ENCODE measurements around the gene UCP2.

The UCP2 gene

DNA sequence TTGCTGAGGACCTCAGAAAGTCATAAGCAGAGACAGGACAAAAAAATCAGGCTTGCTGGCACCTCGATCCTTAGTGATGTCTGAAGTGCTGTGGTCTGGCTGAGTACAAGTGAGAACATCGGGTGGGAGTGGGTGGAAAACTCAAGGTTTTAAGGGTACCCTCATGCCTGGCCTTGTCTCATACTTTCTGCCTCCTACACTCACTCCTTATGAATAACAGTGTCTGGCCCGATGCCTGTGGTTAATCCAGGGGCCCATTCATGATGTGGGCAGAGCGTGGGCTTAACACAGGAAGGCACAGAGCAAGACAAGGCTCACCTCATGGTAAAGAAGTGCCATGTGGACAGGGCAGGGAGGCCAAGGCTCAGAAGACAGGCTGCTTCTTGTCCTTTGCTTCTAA is 37.2 kb upstream of the UCP2 start:
- no peak for TF ChIP-seq POLR2A (IDR thresholded peaks at IDR 0.05; ENCODE audit: low read depth, low read length)
- no peak for TF ChIP-seq PAX5 (IDR thresholded peaks at IDR 0.05; ENCODE audit: insufficient read depth, low read length, severe bottlenecking)
- no peak for TF ChIP-seq TAF1 (IDR thresholded peaks at IDR 0.05; ENCODE audit: low read depth, low read length)
- TF ChIP-seq SPI1 (IDR thresholded peaks at IDR 0.05; ENCODE audit: low read depth, low read length), result no peak
- no peak for TF ChIP-seq POLR2AphosphoS5 (IDR thresholded peaks at IDR 0.05; ENCODE audit: low read depth, low read length)
- TF ChIP-seq POU2F2 (IDR thresholded peaks at IDR 0.05; ENCODE audit: low read depth, low read length), result no peak
- FAIRE-seq (no peak), DNase-seq (ENCODE audit: insufficient read length, low spot score) (no peak)

DNA sequence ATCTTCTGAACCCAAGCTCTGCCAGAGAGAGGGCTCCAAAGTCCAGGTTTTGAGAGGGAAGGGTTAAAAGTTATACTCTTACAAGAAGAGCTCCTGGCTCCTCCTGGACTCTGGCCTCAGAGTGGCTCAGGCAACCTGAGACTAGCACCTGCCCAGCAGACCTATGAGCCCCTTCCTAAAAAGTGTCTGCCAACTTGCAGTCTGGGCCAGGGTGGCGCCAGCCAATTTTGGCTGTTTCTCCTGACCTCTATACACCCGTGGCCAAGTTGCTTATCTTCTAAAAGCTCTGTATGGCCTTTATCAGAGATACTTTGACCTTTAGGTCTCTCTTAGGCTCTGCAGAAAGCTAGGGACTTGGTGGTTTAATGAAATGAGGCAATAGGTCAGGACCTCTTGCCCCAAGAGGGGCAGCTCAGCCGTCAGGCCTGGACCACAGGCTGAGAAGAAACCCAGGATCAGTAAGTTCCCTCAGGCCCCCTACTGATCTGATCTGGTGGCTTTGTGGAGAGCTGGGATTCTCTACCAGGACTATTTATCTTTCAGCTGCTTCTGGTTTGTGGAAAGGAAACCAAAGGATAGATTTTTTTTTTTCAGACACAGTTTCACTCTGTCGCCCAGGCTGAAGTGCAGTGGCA is 36.6 kb upstream of the UCP2 start:
- FAIRE-seq, result no peak
- no peak for DNase-seq (ENCODE audit: insufficient read length, low spot score)
- no peak for TF ChIP-seq TAF1 (IDR thresholded peaks at IDR 0.05; ENCODE audit: low read depth, low read length)
- no peak for TF ChIP-seq POU2F2 (IDR thresholded peaks at IDR 0.05; ENCODE audit: low read depth, low read length)
- no peak for TF ChIP-seq PAX5 (IDR thresholded peaks at IDR 0.05; ENCODE audit: insufficient read depth, low read length, severe bottlenecking)
- TF ChIP-seq POLR2AphosphoS5 (IDR thresholded peaks at IDR 0.05; ENCODE audit: low read depth, low read length), result no peak
- no peak for TF ChIP-seq SPI1 (IDR thresholded peaks at IDR 0.05; ENCODE audit: low read depth, low read length)
- TF ChIP-seq POLR2A (IDR thresholded peaks at IDR 0.05; ENCODE audit: low read depth, low read length), result no peak

DNA sequence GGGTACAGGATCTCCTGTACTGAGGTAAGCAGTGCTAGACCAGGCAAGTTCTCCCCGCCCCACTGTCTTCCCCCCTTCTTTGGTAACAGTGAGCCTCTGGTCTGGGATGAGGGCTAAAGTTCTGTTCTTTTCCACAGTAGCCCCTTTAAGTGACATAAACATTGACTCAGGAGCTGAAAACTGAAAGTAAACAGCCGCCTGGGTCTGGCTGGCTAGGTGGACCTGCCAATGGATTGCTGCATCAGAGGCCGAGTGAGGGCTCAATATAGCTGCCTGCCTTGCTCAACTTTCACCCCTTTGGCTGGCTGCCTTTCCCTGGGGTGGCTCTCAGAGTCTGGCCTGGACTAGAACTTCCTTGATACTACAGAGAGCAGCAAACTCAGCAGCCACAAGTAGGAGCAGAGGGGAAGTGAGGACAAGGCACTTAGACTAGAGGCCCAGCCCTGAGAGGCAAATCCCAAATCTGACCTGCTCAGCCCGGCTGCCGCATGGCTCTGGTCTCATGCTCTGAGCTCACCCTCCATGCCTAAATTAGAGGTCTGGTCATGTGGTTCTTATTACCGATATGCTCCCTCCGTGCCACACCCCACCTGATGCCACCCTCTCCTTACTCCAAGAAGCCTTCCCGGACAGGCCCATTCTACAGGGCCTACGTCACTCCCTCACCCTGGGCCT is 35.8 kb upstream of the UCP2 start:
- FAIRE-seq (no peak), DNase-seq (ENCODE audit: insufficient read length, low spot score) (no peak)
- no peak for TF ChIP-seq PAX5 (IDR thresholded peaks at IDR 0.05; ENCODE audit: insufficient read depth, low read length, severe bottlenecking)

DNA sequence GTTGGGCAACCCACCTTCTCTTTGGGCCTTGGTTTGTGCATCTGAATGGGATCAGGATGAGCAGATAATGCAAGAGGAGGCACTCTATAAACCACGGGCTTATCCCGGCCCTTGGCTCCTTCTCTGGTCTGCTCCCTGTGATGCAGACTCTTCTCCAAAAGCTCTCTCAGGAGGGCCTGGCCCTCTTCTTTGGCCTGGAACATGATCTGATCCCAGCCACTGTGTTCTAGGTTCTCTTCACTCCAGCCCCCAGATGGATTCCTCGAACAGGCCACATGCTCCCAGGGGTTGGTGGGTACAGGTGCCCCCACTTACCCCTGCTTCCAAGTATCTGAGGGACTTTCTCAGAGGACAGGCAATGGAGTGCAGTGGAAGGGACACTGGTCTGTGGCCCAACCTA is 35.0 kb upstream of the UCP2 start:
- TF ChIP-seq SPI1 (IDR thresholded peaks at IDR 0.05; ENCODE audit: low read depth, low read length) (no peak), PAX5 (IDR thresholded peaks at IDR 0.05; ENCODE audit: insufficient read depth, low read length, severe bottlenecking) (no peak), TAF1 (IDR thresholded peaks at IDR 0.05; ENCODE audit: low read depth, low read length) (no peak), POLR2A (IDR thresholded peaks at IDR 0.05; ENCODE audit: low read depth, low read length) (no peak), POU2F2 (IDR thresholded peaks at IDR 0.05; ENCODE audit: low read depth, low read length) (no peak), POLR2AphosphoS5 (IDR thresholded peaks at IDR 0.05; ENCODE audit: low read depth, low read length) (no peak)
- no peak for DNase-seq (ENCODE audit: insufficient read length, low spot score)
- FAIRE-seq, result no peak

DNA sequence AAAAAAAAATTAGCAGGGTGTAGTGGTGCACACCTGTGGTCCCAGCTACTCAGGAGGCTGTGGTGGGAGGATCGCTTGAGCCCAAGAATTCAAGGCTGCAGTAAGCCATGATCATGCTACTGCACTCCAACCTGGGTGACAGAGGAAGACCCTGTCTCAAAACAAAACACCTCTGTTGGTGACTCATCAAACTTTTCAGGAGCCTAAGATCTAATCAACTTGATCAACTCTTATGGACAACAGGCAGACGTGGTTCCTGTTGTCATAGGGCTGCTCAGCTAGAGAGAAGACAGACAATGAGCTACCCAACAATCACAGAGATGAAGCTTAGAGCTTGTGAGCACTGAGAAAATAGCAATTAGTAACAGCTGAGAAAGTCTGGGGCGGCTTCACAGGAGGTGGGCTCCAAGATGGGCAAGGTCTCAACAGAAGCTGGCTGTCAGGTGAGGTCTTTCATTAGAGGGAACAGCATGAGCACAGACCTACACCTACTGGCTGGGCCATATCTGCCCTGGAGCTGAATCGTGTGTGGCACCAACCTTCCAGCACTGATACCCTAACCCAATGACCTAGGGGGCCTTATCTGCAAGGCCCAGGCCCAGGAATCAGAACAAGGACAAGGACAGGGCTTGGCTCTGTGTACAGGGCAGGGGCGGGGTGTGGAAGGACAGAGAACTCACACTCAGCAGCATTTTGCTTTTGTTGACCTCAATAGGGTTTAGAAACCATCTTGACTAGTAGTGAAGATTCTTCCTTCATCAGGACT is 33.5 kb upstream of the UCP2 start:
- no peak for FAIRE-seq
- DNase-seq (ENCODE audit: insufficient read length, low spot score), result no peak
- TF ChIP-seq POLR2A (IDR thresholded peaks at IDR 0.05; ENCODE audit: low read depth, low read length) (no peak), SPI1 (IDR thresholded peaks at IDR 0.05; ENCODE audit: low read depth, low read length) (no peak), PAX5 (IDR thresholded peaks at IDR 0.05; ENCODE audit: insufficient read depth, low read length, severe bottlenecking) (no peak), TAF1 (IDR thresholded peaks at IDR 0.05; ENCODE audit: low read depth, low read length) (no peak), POU2F2 (IDR thresholded peaks at IDR 0.05; ENCODE audit: low read depth, low read length) (no peak), POLR2AphosphoS5 (IDR thresholded peaks at IDR 0.05; ENCODE audit: low read depth, low read length) (no peak)

DNA sequence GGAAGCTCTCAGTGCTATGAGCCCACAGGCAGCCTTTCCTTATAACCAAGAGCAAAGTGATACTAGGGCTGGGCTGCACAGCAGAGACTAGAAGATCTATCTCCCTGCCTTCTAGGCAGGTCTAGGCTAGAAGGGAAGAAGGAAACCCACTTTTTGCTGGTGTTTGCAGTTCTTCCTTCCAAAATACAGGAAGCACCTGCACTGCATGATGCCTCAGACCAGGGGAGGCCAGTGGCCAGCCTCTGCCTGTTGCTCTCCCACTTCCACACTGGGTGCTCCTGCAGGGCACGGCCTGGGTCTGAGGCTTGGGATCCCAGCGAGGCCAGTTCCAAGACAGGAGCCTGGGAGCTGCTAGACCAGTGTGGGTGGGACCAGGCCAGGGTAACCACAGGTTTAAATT is 32.2 kb upstream of the UCP2 start:
- no peak for FAIRE-seq
- DNase-seq (ENCODE audit: insufficient read length, low spot score), result no peak
- no peak for TF ChIP-seq SPI1 (IDR thresholded peaks at IDR 0.05; ENCODE audit: low read depth, low read length)
- no peak for TF ChIP-seq TAF1 (IDR thresholded peaks at IDR 0.05; ENCODE audit: low read depth, low read length)
- TF ChIP-seq POU2F2 (IDR thresholded peaks at IDR 0.05; ENCODE audit: low read depth, low read length), result no peak
- no peak for TF ChIP-seq POLR2A (IDR thresholded peaks at IDR 0.05; ENCODE audit: low read depth, low read length)
- TF ChIP-seq PAX5 (IDR thresholded peaks at IDR 0.05; ENCODE audit: insufficient read depth, low read length, severe bottlenecking), result no peak
- no peak for TF ChIP-seq POLR2AphosphoS5 (IDR thresholded peaks at IDR 0.05; ENCODE audit: low read depth, low read length)

DNA sequence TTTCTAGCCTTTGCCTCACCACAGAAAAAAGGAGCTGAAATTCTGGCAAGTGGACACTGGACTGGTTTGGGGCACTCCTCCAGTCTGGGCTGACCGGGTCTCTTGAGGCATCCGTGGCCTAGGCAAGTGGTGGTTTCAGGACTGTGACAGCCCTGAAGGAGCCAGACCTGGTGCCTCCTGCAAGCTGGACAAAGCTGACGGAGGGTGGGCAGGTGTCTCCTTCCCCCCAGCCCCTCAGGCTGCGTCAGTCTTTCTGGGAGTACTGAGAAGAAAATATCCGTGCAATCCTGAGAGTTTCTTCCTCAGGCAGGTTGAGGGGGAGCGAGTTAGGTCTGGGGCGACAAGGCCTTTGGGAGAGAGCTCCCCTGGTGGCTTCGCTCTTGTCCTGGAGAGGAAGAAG is 30.5 kb upstream of the UCP2 start:
- FAIRE-seq (no peak), DNase-seq (ENCODE audit: insufficient read length, low spot score) (no peak)
- no peak for TF ChIP-seq POU2F2 (IDR thresholded peaks at IDR 0.05; ENCODE audit: low read depth, low read length)
- no peak for TF ChIP-seq PAX5 (IDR thresholded peaks at IDR 0.05; ENCODE audit: insufficient read depth, low read length, severe bottlenecking)
- no peak for TF ChIP-seq SPI1 (IDR thresholded peaks at IDR 0.05; ENCODE audit: low read depth, low read length)
- TF ChIP-seq POLR2AphosphoS5 (IDR thresholded peaks at IDR 0.05; ENCODE audit: low read depth, low read length), result no peak
- no peak for TF ChIP-seq TAF1 (IDR thresholded peaks at IDR 0.05; ENCODE audit: low read depth, low read length)
- TF ChIP-seq POLR2A (IDR thresholded peaks at IDR 0.05; ENCODE audit: low read depth, low read length), result no peak

DNA sequence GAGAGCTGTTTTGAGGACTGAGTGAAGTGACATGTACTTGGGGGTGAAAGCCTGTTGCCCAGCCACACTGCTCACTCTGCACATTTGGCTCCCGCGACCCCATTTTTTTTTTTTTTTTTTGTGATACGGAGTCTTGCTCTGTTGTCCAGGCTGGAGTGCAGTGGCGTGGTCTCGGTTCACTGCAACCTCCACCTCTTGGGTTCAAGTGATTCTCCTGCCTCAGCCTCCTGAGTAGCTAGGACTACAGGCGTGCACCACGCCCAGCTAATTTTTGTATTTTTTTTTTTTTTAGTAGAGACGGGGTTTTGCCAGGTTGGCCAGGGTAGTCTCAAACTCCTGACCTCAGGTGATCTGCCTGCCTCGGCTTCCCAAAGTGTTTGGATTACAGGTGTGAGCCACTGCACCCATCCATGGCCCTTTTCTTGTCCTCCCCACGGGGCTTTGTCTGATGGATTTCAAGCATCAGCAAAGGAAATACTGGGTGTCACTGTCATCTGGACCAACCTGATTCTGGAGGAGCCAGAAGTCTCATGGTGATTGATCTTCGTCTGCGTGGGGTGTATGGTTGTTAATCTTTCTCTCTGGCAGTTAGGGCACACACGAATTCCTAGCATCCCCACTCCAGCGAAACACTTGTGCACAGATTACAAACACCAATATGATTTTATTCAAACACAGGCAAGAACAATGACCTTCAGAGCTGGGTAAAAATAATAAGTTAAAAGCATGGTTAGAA is 29.6 kb upstream of the UCP2 start:
- no peak for TF ChIP-seq PAX5 (IDR thresholded peaks at IDR 0.05; ENCODE audit: insufficient read depth, low read length, severe bottlenecking)
- TF ChIP-seq SPI1 (IDR thresholded peaks at IDR 0.05; ENCODE audit: low read depth, low read length), result no peak
- no peak for TF ChIP-seq POLR2AphosphoS5 (IDR thresholded peaks at IDR 0.05; ENCODE audit: low read depth, low read length)
- no peak for TF ChIP-seq TAF1 (IDR thresholded peaks at IDR 0.05; ENCODE audit: low read depth, low read length)
- TF ChIP-seq POLR2A (IDR thresholded peaks at IDR 0.05; ENCODE audit: low read depth, low read length), result no peak
- TF ChIP-seq POU2F2 (IDR thresholded peaks at IDR 0.05; ENCODE audit: low read depth, low read length), result no peak
- DNase-seq (ENCODE audit: insufficient read length, low spot score) (no peak), FAIRE-seq (no peak)

Data from GM12891 (cell line).